GM19351 (cell line): ENCODE measurements around the gene ZNF223.

Experiments used
- ATAC-seq: cut with Tn5 transposase; IDR thresholded peaks from one replicate; pipeline ENCODE4 v1.9.1; 2021; ENCODE audit warnings: mild to moderate bottlenecking, moderate library complexity; ENCODE audit not compliant: unreplicated experiment

Gene ZNF223

GRCh38 chr19:44071824-44072542 is 20.1 kb downstream of the ZNF223 start, which contains the start of gene ZNF284:
ZNF284 (plus strand) TSS chr19:44072159; CDS start chr19:44076390, 4,231 bp downstream.
- ATAC-seq: peak; percentile 96

DNA sequence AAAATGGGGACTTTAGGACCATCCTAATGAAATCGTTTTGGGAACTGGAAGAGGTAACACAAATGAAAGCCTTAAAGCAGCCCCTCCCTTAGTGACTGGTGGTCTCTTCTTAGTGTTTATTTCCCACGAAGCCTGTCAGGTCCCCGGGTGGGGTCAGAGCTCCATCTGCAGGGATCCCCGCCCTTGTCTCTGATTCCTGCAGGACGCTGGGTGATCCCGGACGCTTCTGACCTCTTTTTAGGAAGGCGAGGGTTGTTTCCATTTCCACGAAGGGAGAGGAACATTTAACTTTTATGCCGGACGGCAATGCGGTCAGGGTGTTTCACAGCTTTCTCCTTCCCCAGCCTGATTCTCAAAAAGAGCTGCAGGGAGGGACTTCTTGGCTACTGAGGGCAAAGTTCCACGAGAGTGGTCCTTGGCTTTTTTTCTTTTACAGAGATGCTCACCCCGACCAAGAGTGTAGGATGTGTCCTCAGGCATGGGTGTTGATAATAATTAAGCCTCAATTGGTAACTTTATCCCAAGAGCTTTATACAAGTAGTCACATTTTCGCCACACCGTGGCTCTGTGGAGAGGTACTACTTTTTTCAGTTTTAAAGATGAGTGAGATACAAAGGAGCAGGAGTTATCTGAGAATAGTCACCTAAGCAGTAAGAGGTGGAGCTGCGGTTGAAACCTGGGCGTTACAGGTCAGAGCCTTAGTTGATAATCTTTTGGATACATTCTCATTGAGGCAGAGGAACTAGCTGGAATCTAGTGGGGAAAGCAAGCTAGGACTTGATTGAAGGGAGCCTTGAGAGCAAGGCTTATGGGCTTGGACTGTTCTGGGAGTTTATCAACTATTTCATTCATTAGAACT is 20.9 kb downstream of the ZNF223 start:
- no peak for ATAC-seq

DNA sequence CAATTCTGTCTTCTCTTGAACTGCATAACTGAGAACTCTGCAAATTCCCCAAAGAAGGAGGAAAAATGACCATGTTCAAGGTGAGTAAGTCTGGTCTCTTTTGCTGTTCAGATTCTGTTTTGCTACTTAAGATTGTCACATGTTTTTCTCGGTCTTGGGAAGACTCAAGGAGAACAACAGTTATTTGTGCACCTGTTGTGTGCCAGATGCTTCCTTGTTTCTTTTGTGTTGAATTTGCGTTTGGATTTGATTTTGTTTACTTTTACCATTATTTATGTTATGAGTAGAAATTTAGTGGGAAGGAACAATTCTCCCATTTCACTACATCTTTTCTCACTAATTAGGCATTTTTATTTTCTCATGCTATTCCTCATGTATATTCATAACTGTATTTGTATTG is 24.5 kb downstream of the ZNF223 start:
- no peak for ATAC-seq

DNA sequence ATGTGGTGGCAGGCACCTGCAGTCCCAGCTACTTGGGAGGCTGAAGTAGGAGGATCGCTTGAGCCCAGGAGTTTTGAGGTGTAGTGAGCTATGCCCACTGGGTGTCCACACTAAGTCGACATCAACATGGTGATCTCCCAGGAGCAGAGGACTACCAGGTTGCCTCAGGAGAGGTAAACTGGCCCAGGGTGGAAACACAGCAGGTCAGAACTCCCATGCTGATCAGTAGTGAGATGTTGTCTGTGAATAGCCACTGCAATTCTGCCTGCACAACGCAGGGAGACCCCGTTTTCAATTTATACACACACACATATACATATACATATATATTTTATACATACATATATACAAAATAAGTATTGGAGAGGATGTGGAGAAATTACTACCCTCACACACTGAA is 40.3 kb downstream of the ZNF223 start:
- ATAC-seq: no peak

- peak; percentile 80 for ATAC-seq
Observed at GRCh38 chr19:44093931-44094765, 42.3 kb downstream of the ZNF223 start, which contains the start of gene ZNF224. ZNF224 (plus strand) TSS chr19:44094361; CDS start chr19:44097874, 3,513 bp downstream.

- ATAC-seq: no peak
Observed at GRCh38 chr19:44107751-44108150, 55.9 kb downstream of the ZNF223 start.

DNA sequence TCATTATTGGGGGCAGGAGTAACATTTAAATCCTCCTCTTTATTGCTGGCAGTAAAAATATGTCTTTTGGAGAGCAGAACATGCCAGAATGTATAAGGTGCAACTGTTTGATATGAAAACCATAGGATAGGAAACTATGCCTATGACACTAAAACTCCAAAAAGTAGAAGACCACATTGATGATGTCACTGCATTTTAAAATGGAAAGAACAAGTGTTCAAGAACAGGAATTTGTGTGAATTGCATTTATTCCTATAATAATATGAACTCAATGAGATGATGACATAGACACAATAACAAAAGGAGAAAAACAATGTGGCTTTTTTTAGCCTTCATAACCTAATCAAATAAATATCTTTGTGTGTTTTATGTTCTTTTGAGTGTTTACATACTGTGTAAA is 57.6 kb downstream of the ZNF223 start:
- ATAC-seq: no peak

- ATAC-seq: no peak
Observed at GRCh38 chr19:44111910-44112463, 60.2 kb downstream of the ZNF223 start.

- ATAC-seq: peak; percentile 9
Observed at GRCh38 chr19:44112802-44113137, 60.9 kb downstream of the ZNF223 start.

DNA sequence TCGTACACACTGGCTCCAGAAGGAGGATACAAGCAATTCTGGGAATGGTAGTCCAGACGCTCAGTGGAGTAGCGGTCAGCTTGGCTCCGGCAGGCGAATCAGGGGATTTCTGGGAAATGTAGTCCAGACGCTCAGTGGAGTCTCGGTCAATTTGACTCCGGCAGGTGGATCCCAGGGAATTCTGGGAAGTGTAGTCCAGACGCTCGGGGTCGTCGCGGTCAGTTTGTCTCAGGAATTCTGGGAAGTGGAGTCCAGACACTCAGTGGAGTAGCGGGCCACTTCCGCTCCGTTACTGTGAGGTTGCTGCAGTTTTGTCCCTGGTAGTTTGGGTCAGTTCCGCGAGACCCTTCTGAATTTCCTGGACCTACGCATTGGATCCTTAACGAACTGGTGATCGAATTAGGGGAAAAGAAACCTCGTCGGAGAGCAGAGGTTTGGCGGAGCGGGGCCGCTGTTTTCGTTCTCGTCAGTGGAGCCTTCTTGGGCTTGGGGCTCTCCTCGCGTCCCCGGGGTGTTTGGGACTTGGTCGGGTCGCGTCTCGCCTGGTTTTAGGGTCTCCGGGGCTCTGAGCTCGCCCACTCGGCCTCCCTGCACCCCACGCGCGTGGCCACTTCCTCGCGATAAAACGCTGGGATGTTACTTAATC is 61.4 kb downstream of the ZNF223 start, which contains the start of gene ZNF225:
ZNF225 (plus strand) TSS at position 262 of the 646 bp plus-strand sequence. CDS start 2,429 bp downstream, outside the sequence.
- ATAC-seq: peak; percentile 81

DNA sequence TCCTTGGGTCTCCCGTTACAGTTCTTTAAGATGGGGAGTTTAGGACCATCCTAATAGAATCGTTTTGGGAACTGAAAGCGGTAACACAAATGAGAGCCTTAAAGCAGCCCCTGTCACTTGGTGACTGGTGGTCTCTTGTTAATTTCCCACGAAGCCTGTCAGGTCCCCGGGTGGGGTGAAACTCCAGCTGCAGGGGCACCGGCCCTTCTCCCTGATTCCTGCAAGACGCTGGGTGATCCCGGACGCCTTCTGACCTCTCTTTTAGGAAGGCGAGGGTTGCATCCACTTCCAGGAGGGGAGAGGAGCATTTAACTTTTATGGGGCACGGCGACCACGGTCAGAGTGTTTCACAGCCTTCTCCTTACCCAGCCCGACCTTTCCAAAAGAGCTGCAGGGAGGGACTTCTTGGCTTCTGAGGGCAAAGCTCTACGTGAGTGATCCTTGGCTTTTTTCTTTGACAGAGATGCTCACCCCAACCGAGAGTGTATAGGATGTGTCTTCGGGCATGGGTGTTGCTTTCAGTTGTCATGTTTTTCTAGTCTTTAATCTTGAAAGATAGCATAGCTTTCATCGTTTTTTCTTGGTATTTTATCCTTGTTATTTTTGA is 62.1 kb downstream of the ZNF223 start:
- ATAC-seq: peak; percentile 14
